HepG2 (cell line): ENCODE data around the gene EPHA3. TPM values are rescaled to one million over a fixed set of nuclear protein-coding genes. Genes with fewer than 3 reads are reported as not detected.

Experiments
- ATAC-seq: fragments of 200-7000 bp; cut with Tn5 transposase; 3 replicates; pipeline ENCODE4 v1.9.1; 2020; ENCODE audit warnings: mild to moderate bottlenecking, moderate library complexity
- BruUV-seq: library from RNA; stranded (reverse); fragments of 400-500 nt; replicated peaks from 2 replicates; lab custom pipeline; 2021; lab: Mats Ljungman, UMichigan
- CTCF ChIA-PET: fragments of 300-600 bp; formaldehyde crosslinking; extraction: SDS; loops from one replicate; lab custom pipeline; 2021; ENCODE audit warnings: low total read pairs, inconsistent platforms, low intra/inter-chr PET ratio; lab: Yijun Ruan, JAX
- POLR2A ChIA-PET: fragments of 350-600 bp; sonication (Branson Sonifier 250); formaldehyde crosslinking; loops from one replicate; lab custom pipeline; 2020; ENCODE audit warnings: antibody characterized with exemption, inconsistent platforms; lab: Yijun Ruan, JAX
- DNase-seq: peaks from one replicate; pipeline ENCODE4 v3.0.0-alpha.2; 2015; ENCODE audit warnings: low spot score
- FAIRE-seq: peaks from 3 replicates; lab custom pipeline; 2011; peaks lifted over from hg19 to GRCh38; lab: Jason Lieb, UNC
- H2AFZ ChIP-seq: one replicate; pipeline ENCODE4 v1.6.1; 2011; ENCODE audit warnings: low read length, inconsistent platforms
- H3K27ac ChIP-seq: fragments of 300-600 bp; 3 replicates; pipeline ENCODE4 v1.8.0; 2011; ENCODE audit warnings: mixed run types, mild to moderate bottlenecking, mixed read lengths, low read length, inconsistent platforms; ENCODE audit not compliant: insufficient read depth; ENCODE audit errors: extremely low read length
- H3K27me3 ChIP-seq, 2 experiments: fragments of 200-600 bp in 1 of 2; 2 replicates in 1 of 2; 3 replicates in 1 of 2; pipeline versions ENCODE4 v1.6.0 to v1.8.0; 2011; ENCODE audit warnings: low read length in 2 of 2, mild to moderate bottlenecking in 2 of 2, moderate library complexity in 2 of 2, inconsistent platforms in 1 of 2; ENCODE audit not compliant: insufficient read depth in 2 of 2, control insufficient read depth in 1 of 2
- H3K36me3 ChIP-seq, 2 experiments: fragments of 200-600 bp in 1 of 2; replicated peaks in 1 of 2; 2 replicates in 1 of 2; 3 replicates in 1 of 2; pipeline versions ENCODE4 v1.5.1 to v1.8.0; 2011; ENCODE audit warnings: low read length in 2 of 2, inconsistent platforms in 1 of 2; ENCODE audit not compliant: insufficient read depth in 2 of 2, control insufficient read depth in 1 of 2
- H3K4me1 ChIP-seq: 2 replicates; pipeline ENCODE4 v1.5.1; 2012; ENCODE audit warnings: low read length, inconsistent platforms; ENCODE audit not compliant: insufficient read depth
- H3K4me2 ChIP-seq: 2 replicates; pipeline ENCODE4 v1.6.0; 2011; ENCODE audit warnings: low read depth, low read length, inconsistent platforms
- H3K4me3 ChIP-seq, 3 experiments: fragments of 200-600 bp in 1 of 3; sonication (generic), shearing (Covaris generic) in 1 of 3; replicated peaks in 1 of 3; 2 replicates each; pipeline ENCODE4 v1.5.1; 2011 to 2016; ENCODE audit warnings: low read length in 3 of 3, inconsistent platforms in 2 of 3, low read depth in 2 of 3, mild to moderate bottlenecking in 2 of 3, control low read depth in 1 of 3, mixed read lengths in 1 of 3; ENCODE audit not compliant: insufficient read depth in 1 of 3
- H3K79me2 ChIP-seq: one replicate; pipeline ENCODE4 v1.6.1; 2011; ENCODE audit warnings: low read length, inconsistent platforms; ENCODE audit not compliant: insufficient read depth
- H3K9ac ChIP-seq: 2 replicates; pipeline ENCODE4 v1.6.0; 2011; ENCODE audit warnings: mild to moderate bottlenecking, low read depth, low read length, inconsistent platforms; ENCODE audit not compliant: insufficient read depth
- H3K9me3 ChIP-seq: 2 replicates; pipeline ENCODE4 v1.5.1; 2012; ENCODE audit warnings: mild to moderate bottlenecking, low read length
- H4K20me1 ChIP-seq: 2 replicates; pipeline ENCODE4 v1.6.0; 2011; ENCODE audit warnings: inconsistent platforms, mild to moderate bottlenecking, low read length, moderate library complexity; ENCODE audit not compliant: insufficient read depth
- ATF7 ChIP-seq, 2 experiments: fragments of 450-650 bp in 1 of 2; sonication (generic) in 1 of 2; formaldehyde crosslinking in 1 of 2; IDR thresholded peaks; 2 replicates each; pipeline versions ENCODE4 v1.4.0 to v1.6.1; 2016 to 2020; ENCODE audit warnings: antibody characterized with exemption in 1 of 2, mild to moderate bottlenecking in 1 of 2, missing genetic modification reagents in 1 of 2
- DPF2 ChIP-seq: sonication (generic); formaldehyde crosslinking; IDR thresholded peaks from 2 replicates; pipeline ENCODE4 v1.4.0; 2020; ENCODE audit warnings: mild to moderate bottlenecking, low read depth, missing genetic modification reagents, borderline replicate concordance
- E2F1 ChIP-seq: sonication (generic); formaldehyde crosslinking; IDR thresholded peaks from 2 replicates; pipeline ENCODE4 v1.5.0; 2020; ENCODE audit warnings: missing genetic modification reagents
- GPBP1L1 ChIP-seq: sonication (generic); formaldehyde crosslinking; IDR thresholded peaks from 2 replicates; pipeline ENCODE4 v1.5.0; 2020; ENCODE audit warnings: mild to moderate bottlenecking, missing genetic modification reagents
- HNRNPK ChIP-seq: fragments of 200-400 bp; formaldehyde crosslinking; IDR thresholded peaks from 2 replicates; pipeline ENCODE4 v1.6.1; 2018; ENCODE audit warnings: low read length, low read depth, moderate library complexity, mild to moderate bottlenecking; ENCODE audit not compliant: poor library complexity, severe bottlenecking
- HOXA9 ChIP-seq: sonication (generic); formaldehyde crosslinking; IDR thresholded peaks from 2 replicates; pipeline ENCODE4 v1.8.1; 2022; ENCODE audit warnings: missing genetic modification reagents, mild to moderate bottlenecking, moderate library complexity, borderline replicate concordance
- MLLT10 ChIP-seq: sonication (generic); formaldehyde crosslinking; IDR thresholded peaks from 2 replicates; pipeline ENCODE4 v1.4.0; 2020; ENCODE audit warnings: missing genetic modification reagents
- TSC22D2 ChIP-seq: sonication (generic); formaldehyde crosslinking; IDR thresholded peaks from 2 replicates; pipeline ENCODE4 v1.5.1; 2020; ENCODE audit warnings: missing genetic modification reagents, mild to moderate bottlenecking, borderline replicate concordance
- U2AF2 ChIP-seq: fragments of 200-400 bp; formaldehyde crosslinking; IDR thresholded peaks from 2 replicates; pipeline ENCODE4 v1.6.1; 2017; ENCODE audit warnings: low read depth, mild to moderate bottlenecking, low read length
- ZNF615 ChIP-seq: sonication (generic); formaldehyde crosslinking; IDR thresholded peaks from 2 replicates; pipeline ENCODE4 v1.5.0; 2020; ENCODE audit warnings: mild to moderate bottlenecking, missing genetic modification reagents, borderline replicate concordance
- WGBS: methylation state at CpG from one replicate; pipeline ENCODE4 v1.1.6; 2017; ENCODE audit warnings: low lambda C conversion rate; 5-methylcytosine and 5-hydroxymethylcytosine counted together
- in situ Hi-C: cut with HindIII; loops from 2 replicates; pipeline ENCODE4 v1.10.0; 2017; ENCODE audit warnings: low pct_unique_long_range_greater_than_20kb; ENCODE audit not compliant: extremely low pct_ligation_motif_present
- intact Hi-C: fragments of 100-400 bp; cut with micrococcal nuclease; formaldehyde crosslinking; loops from one replicate; pipeline ENCODE4 v1.10.0; 2022; ENCODE audit not compliant: unreplicated experiment
- polyA plus RNA-seq, 8 experiments: library from polyadenylated mRNA; depleted of rRNA in 3 of 8; stranded (reverse) in 7 of 8; unstranded in 1 of 8; fragments of >200 nt; fragmentation: Illumina TruSeq in 4 of 8; extraction: Trizol in 4 of 8; gene quantifications; 2 replicates each; pipeline versions ENCODE4 v1.2.1 to v1.2.3, GENCODE V29; 2011 to 2016; ENCODE audit warnings: low read depth in 4 of 8, missing spikeins in 1 of 8, mixed read lengths in 1 of 8; ENCODE audit not compliant: insufficient read depth in 1 of 8
- total RNA-seq, 5 experiments: library from RNA; depleted of rRNA; stranded (reverse); fragments of >200 nt; fragmentation: Illumina TruSeq; extraction: Trizol; gene quantifications; 2 replicates each; pipeline ENCODE4 v1.2.3, GENCODE V29; 2016; ENCODE audit warnings: low read depth in 1 of 5

EPHA3 gene
- total and polyA plus RNA-seq, 2 of the 13 experiments (the other 11 are each of a cell fraction or from before 2014, with no cell fraction given): 0.01 TPM; not detected in 1

- BruUV-seq: no TSS peak
- H3K27ac ChIP-seq: no peak overlapping the region
- 4% methylated on average over 4 of the region's 4 CpGs for WGBS
- H3K4me2 ChIP-seq: no peak overlapping the region
- ATAC-seq: no peak
- no peak for DNase-seq
- no peak for FAIRE-seq
- H3K27me3 ChIP-seq: no peaks in the 10 kb centered on the region
- intact Hi-C loops: no loop called here
- H4K20me1 ChIP-seq: no peaks in the 10 kb centered on the region
- H3K4me1 ChIP-seq: no peaks in the 10 kb centered on the region
- POLR2A ChIA-PET: no interaction called here
- no peaks in the 10 kb centered on the region for H3K9me3 ChIP-seq
- H3K4me3 ChIP-seq: no peak overlapping the region
- no peaks in the 10 kb centered on the region for H3K79me2 ChIP-seq
- H3K36me3 ChIP-seq: no peaks in the 10 kb centered on the region
- no peak overlapping the region for H3K9ac ChIP-seq
- no peak overlapping the region for H2AFZ ChIP-seq
- TF ChIP-seq HOXA9 (CRISPR knock-in tag): no peak
- no peak for TF ChIP-seq MLLT10 (CRISPR knock-in tag)
- TF ChIP-seq DPF2: no peak
- TF ChIP-seq ATF7 (IDR thresholded peaks at IDR 0.05): no peak
- no peak for TF ChIP-seq ATF7 (CRISPR knock-in tag; IDR thresholded peaks at IDR 0.05)
- no peak for TF ChIP-seq GPBP1L1 (CRISPR knock-in tag)
- TF ChIP-seq U2AF2: no peak
- TF ChIP-seq TSC22D2 (CRISPR knock-in tag): no peak
- no peak for TF ChIP-seq ZNF615 (CRISPR knock-in tag)
- no peak for TF ChIP-seq E2F1 (CRISPR knock-in tag)
- TF ChIP-seq HNRNPK: no peak
- TF ChIP-seq, all 625 proteins: peak for 0
- CTCF ChIA-PET: no interaction called here
- in situ Hi-C loops: no loop called here
These were observed 306.8 kb downstream of the EPHA3 start for GRCh38 chr3:89414270-89414669.
